GM21786 (cell line): Measurements from ENCODE around the gene ORC1.
"Not testable (repeated sequence)": the region's sequence is repeated elsewhere in the genome, so short reads cannot be mapped to it uniquely, and the experiment has no call there.

Experiments used
- ATAC-seq: cut with Tn5 transposase; IDR thresholded peaks from one replicate; pipeline ENCODE4 v1.9.1; 2021; ENCODE audit not compliant: unreplicated experiment

Gene ORC1

DNA sequence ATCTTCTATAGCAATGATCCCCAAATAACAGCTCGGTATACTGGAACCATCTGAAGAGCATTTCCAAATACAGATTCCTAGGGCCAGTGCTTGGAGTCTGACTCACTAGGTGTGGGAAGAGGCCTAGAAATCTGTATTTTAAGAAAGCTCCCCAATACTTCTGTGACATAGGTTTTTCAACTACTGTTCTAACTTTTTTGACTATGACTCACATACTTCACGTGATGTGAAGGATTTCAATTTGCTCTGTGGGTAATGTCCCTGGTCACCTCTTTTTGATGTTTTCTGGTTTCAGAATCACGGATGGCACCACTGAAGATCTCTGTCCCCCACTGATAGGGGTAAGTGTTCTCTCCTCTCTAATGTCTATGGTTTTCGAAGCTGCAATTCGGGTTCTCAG lies 11.0 kb downstream of the ORC1 start:
- no peak for ATAC-seq

DNA sequence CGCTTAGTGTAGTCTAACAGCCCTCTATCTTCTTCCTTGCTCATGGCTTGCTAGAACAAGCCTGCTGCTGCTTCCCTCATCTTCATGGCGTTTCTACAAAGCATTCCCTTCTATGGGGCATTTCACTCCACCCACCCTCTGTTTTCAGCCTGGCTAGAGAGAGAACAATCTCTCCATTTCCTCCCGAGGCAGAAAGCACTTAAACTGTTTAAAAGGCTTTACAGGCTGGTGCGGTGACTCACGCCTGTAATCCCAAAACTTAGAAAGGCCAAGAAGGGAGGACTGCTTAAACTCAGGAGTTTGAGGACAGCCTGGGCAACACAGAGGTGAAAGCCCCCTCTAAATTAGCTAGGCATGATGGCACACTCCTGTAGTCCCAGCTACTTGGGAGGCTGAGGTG lies 17.8 kb downstream of the ORC1 start:
- no peak for ATAC-seq

DNA sequence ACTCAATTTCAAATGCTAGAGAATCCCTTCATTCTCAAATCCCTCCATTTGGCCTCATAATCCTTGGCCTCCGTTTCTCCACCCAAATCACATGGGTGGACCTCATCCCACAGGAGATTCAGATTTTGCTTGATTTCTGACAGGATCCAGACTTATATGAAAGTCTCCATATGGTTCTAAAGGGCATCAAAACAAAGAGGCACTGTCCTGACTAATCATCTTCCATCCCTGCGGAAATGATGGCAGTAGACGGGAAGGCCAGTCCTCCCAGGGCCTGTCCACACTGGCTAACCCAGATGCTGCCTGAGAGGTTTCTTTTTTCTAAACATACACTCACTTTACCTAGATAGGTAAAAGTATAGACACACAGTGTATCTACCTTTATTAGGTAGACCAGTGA lies 18.8 kb downstream of the ORC1 start:
- ATAC-seq, result no peak

DNA sequence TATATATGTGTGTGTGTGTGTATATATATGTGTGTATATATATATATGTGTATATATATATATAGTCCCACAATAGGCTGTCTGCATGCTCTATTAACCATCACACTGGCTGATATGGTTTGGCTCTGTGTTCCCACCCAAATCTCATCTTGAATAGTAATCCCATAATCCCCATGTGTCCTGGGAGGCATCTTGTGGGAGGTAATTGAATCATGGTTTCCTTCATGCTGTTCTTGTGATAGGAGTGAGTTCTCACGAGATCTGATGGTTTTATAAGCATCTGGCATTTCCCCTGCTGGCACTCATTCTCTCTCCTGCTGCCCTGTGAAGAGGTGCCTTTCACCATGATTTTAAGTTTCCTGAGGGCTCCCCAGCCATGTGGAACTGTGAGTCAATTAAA lies 34.4 kb downstream of the ORC1 start:
- not testable (repeated sequence) for ATAC-seq

DNA sequence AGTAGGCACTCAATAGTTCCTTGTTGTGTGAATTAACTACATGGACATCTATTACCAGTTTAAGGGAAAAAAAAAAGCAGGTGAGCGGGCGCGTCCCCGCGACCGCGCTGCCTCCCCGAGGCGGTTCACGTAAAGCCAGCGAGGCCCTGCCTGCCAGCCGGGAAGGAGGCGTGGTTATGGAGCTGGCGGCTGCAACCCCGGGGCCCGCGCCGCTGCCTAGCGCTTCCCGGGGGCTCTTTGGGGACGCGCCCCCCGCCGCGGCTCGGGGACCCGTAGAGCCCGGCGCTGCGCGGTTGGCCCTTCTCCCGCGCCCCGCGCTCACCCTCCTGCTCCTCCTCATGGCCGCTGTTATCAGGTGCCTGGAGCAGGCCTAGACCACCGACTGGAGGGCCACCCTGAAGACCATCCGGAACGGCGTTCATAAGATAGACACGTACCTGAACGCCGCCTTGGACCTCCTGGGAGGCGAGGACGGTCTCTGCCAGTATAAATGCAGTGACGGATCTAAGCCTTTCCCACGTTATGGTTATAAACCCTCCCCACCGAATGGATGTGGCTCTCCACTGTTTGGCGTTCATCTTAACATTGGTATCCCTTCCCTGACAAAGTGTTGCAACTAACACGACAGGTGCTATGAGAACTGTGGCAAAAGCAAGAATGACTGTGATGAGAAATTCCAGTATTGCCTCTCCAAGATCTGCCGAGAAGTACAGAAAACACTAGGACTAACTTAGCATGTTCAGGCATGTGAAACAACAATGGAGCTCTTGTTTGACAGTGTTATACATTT lies 35.6 kb downstream of the ORC1 start:
- no peak for ATAC-seq

DNA sequence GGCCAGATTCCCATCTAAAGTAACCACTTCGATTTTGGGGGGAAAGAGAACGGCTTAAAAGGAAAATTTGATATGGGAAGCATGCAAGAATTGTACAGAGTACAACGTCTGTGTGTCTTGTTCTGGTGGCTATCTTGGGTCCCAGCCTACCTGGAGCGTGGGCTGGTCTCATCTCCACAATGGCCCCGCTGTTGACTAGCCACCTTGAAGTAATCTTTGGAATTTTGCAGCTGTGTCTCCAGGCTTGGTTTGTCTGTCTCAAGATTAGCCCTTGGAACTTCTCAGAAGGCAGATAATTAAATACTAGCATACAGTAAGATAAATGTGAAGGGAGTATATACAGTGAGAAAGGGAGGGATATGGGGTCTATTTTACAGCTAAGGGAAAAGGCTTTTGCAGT lies 37.0 kb downstream of the ORC1 start:
- ATAC-seq, result no peak

DNA sequence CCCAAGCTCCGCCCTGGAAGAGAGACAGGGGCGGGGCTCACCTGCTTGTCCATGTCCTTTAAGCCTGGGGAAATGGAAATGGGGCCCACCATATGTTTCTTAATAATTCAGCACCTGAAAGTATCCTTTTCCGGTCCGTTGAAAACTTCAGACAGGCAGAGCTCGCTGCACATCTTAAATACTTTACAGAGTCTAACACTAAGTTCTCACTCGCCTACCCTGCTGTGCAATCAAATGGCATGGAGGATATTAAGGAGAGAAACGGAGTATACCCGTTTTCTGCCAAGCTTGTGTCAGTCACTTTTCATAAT lies 37.8 kb downstream of the ORC1 start:
- no peak for ATAC-seq

DNA sequence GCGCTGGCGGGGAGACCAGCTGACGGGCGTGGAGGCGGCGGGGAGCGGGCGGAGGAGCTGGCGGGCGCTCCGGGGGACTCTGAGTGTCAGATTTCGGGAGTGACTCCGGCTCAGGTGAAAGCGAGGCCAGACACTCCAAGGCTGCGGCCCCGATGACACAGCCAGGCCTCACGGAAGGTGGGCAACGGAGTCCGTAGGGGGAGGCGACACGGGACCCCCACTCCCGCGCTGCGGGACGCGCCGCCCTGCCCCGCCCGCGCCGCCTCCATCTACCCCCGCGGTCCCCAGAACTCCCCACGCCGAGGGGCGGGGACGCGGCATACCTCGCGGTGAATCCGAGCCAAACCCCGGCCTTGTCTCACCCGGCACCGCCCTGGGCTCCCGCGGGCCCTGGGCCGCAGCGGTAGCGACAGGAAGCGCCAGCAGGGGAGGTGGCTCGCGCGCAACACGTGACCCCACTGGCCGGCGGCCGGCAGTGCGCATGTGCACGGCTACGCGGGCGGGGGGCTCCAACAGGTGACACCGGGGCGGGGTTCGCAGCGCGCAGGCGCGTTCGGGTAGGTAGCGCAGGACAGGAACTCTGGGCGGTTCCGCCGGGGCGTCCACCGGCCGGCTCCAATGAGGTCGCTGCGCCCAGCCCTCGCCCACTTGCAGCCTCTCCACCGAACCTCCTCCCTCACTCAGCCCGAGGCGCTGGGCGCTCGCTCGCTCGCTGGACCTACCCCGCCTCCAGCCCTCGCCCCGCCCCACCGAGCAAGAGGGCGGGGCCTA lies 38.3 kb downstream of the ORC1 start, which contains the start of gene CC2D1B:
CC2D1B (minus strand) TSS at position 460 of the 771 bp plus-strand sequence. CDS start 1,585 bp downstream, outside the sequence.
- ATAC-seq, result peak; percentile 92

DNA sequence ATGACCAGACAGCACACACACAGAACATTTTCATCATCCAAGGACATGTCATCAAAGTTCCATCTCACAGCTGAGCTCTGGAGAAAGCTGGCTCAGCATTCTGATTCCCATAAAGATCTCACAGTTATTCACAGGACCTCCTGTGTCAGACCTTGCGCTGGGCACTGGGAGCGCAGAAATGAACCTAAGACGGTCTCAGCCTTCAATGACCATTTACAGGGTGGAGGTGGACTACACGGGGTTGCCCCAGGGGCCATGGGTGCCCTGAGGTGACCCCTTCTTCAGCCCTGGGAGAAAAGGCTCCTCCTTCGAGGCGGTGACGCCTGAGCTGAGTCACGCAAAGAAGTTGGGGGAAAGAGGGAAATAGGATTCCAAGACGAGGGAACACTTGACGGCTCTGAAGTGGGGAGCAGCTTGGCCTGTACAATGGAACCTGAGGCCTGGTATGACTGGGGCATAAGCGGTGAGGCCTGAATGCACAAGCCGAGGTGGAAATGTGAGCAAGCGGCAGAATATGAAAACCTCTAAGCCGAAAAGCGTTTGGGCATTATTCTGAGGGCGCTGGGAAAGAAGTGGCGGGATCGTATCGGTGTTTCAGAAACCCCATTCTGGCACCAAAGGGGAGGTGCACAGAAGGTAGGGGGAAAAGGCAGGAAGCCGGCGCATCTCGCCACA lies 39.0 kb downstream of the ORC1 start:
- no peak for ATAC-seq

DNA sequence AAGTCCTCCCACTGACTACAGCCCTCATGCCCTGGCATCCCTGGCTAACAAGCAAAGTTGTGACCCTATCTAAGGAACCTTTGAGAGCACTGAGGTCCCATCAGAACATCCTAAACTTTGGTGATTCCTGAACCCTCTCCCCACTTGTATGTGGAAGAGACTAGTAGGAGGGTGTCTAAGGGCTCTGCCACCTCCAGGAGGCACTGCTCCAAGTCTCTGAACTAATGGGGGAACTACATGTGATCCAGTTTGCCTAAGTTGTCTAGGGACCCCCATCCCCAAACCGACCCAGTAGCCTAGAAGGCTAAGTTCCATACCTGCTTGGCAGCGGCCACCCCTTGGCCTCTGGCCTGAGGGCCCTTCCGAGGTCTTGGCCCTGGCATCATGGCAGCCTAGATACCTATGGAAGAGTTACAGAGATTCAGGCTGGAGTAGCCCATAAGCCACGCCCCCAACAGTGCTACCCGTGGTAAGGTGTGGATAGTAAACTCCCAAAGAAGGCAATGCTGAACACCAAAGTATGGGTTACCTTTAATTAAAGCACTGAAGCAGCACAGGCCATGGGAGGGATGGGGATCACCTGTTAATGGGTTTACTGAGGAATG lies 39.9 kb downstream of the ORC1 start:
- ATAC-seq, result no peak

DNA sequence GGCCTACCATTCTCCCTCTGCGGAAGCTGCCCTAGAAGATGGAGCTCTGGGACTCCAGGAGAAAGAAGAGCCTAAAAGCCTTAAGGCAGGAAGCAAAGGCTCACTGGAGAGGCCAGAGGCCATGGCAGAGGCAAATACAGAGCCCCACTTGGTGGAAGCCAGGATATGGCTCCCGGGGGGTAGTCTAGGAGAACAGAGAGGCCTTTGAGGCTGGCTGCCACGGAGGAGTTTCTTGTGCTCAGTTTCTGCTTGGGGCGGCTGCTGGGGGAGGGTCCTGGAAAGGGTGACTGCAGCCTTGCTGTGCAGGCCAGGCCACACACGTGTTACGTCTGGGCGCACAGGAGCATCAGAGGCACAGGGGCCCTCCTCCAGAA lies 43.6 kb downstream of the ORC1 start:
- no peak for ATAC-seq

DNA sequence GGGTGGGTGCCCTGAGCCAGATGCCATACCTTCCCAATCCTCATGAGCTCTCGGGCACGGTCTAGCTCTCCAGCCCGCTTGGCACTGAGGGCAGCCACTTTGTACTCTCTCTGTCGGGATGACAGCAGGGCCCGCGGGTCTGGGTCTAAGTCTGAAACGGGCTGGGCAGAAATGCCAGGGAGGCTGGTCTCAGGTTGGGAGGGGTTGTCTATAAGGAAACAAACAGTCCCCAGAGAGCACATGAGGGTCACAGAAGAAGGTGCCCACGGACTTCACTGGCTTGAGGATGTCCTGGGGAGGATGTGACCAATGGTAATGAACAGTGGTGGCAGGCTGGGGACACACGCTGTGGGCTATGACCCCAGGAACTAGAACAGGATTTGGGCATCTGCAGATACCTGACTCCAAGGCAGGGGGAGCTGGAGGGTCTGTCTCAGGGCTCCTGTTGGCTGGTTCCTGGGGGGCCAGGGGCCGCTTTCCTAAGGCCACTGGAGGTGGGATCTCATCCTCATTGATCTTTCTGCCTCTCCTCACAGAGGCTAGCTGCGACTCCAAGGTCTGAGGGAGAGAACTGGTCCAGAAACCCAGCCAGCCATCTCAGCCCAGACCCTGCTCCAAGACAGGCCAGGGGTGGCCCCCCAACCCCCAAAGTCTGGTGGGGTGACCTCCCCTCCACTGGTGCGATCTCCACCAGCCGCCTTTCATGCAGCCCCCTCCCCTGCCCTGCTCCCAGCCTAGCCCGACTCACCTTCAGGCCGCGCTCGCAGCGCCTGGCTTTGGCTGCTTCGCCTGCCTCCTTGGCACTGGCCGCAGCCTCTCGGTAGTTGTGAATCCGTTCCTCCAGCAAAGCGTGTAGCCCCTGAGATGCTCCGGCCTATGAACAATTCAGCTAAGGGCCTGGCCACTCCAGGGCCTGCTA lies 44.3 kb downstream of the ORC1 start:
- ATAC-seq, result no peak

DNA sequence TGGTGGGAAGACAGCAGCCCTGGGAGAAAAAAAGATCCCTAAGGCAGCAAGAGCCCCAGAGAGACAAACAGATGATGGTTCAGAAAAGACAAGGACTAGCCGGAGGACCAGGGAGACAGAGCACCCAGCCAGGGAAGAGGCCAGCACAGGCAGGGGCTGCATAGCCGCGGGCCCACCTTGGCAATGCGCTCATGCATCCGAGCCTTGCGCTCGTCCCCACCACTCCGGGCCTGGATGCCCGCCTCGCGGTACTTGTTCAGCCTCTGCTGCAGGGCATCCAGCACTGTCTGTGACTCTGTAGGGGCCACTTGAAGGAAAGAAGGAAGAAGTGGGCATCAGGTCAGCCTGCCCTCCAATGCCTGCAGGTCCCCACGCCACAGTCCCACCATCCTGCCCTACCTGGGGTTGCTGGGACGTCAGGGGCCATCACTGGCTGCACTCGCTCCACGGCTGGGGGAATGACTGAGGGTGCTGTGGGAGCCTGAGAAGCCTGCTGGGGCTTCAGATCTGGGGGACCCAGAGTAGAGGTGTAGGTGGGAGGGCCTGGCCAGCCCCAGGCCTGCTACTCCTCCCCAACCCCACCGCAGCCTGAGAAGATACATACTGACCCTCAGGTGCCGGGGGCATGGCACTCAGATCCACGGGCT lies 45.2 kb downstream of the ORC1 start:
- ATAC-seq, result no peak

DNA sequence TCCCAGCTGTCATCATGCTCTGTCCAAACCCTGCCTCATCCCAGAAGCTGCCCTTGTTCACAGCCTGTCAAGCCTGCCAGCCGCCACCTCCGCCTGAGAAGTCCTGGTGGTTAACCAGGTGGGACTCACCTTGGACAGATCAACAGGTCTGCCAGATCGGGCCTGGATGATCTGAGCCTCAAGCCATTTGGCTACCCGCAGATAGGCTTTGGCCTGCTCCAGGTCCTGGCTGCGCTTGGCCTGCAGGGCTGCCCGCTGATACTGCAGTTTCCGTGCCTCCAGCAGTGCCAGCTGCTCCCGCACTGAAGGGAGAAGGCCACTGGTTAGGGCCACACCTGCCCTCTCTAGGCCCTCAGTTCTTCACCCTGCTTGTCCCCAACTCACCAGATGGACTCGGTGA lies 46.8 kb downstream of the ORC1 start:
- no peak for ATAC-seq

DNA sequence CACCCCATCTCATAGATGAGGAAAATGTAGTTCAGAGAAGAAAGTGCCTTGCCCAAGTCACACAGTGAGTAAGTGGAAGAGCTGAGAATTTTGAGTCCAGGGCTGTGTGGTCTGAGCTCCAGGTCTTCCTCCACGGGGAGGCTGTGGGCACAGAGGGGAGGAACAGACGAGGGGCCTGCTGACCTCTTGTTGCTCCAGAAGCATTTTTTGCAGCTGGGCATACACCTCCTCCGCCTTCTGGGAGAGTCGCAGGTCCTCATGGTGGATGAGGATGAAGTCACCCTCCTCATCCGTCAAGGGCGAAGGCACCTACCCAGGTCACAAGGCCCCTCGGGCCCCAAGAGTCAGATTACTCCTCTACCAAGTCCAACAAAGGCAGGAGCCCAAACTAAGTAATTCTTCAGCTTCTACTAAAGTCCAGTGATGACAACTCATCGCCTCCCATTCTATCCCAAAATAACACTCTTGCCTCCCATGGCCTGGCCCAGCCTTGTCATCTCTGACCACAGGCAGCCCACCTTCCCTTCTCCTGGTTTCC lies 47.3 kb downstream of the ORC1 start:
- no peak for ATAC-seq

DNA sequence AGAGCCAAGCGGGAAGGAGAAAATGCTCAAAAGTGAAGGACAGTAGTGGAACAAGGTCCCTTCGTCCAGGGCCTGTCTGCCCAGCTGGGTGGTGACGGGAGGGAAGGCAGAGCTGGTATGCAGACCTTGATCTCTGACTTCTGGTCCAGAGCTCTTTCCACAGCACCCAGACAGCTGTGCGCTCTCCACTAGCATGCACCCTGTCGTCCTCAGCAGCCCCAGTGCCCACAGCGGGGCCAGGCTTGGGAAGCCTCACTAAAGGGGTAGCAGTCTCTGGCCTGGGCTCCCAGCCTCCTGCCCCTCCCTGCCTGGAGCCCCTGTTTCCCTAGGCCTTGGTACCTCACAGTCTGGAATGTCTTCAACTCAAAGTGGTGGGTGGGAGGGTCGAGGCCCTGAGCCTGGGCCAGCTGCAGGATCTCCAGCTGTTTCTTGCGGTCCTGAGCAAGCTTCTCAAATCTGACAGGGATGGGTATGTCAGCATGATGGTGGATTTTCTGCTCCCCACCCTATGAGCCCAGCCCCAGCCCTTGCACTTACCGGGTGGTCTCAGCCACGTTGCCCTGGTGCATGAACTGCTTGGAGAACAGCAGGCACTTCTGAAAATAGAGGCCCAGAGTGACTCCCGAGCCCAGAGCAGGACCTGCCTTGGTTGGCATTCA lies 48.2 kb downstream of the ORC1 start:
- no peak for ATAC-seq

DNA sequence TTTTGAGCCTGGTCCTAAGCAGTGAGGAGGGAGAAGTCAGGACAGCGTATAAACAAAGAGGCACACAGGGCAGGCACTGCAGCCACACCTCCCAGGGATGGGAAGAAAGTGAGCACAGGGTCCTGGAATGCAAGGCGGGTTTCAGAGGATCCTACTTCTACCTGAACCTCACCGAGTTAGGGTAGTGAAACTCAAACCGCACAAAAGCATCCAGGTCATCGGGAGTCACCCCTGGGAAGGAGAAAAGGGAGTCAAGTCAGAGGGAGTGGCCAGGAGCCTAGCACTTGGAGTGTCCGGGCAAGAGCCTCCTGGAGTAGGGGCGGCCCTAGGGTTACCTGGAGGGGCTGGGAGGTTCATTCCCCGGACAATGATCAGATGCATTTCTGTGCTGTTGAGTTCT lies 48.8 kb downstream of the ORC1 start:
- no peak for ATAC-seq

DNA sequence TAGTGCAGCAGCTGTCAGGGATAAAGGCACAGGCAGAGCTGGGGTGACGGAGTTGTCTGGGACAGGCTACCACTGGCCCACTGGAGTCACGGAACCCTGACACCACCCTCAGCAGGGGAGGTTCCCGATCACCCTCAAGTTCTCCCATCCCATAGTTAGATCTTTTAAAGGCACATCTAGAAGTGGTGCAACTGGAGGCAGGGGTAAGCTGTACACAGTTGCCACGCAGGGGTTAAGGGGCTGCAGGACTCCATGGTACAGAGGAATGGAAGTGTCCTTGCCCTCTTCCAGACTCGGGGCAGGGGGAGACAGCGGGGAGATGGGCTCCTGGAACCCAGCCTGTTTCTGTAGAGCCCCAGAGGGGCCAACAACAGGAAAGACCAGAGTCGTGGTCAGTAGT lies 51.5 kb downstream of the ORC1 start:
- ATAC-seq, result no peak

DNA sequence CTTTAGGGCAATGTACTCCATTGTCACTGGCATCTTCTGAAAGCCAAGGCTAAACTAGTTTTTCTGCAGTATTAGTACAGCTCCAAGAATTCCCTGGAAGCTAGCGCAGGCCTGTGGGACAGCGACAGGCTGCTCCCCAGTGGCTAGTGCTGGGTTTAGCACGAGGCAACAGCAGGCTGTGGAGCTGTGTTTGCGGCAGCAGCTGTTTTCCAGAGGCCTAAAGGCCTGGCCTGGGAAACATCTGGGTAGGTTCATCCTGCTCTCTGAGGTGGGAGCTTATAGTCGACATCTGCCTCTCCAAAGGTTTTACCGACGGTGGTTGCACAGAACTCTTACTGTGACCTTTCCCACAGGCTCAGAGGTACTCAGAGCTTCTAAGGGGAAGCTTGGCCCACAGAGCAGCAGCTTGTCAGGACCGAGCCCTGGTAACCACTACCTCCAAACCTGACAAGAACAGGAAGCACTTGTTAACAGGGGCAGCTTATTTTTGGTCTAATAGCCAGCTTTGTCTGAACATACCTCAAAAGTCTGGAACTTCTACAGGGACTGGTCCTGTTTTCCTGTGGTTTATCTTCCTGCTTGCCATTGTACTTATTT lies 55.4 kb downstream of the ORC1 start:
- ATAC-seq, result no peak
